Endodermal cell (in vitro differentiated cells): ENCODE data around the gene CRELD1. TPM values are rescaled to one million over a fixed set of nuclear protein-coding genes. Genes with fewer than 3 reads are reported as not detected.

Source experiments
- DNase-seq: peaks from one replicate; pipeline ENCODE4 v3.0.0-alpha.2; 2017
- H3K27ac ChIP-seq: 2 replicates; pipeline ENCODE4 v1.5.1; 2013; ENCODE audit warnings: mild to moderate bottlenecking, low read depth, low read length, moderate library complexity
- H3K27me3 ChIP-seq: 2 replicates; pipeline ENCODE4 v1.6.1; 2013; ENCODE audit warnings: mild to moderate bottlenecking, low read length, moderate library complexity; ENCODE audit not compliant: insufficient read depth, control insufficient read depth, poor library complexity, severe bottlenecking
- H3K36me3 ChIP-seq: 2 replicates; pipeline ENCODE4 v1.7.0; 2013; ENCODE audit warnings: mild to moderate bottlenecking, low read length, moderate library complexity; ENCODE audit not compliant: control insufficient read depth, insufficient read depth
- H3K4me1 ChIP-seq: one replicate; pipeline ENCODE4 v1.7.0; 2013; ENCODE audit warnings: low read length; ENCODE audit not compliant: control insufficient read depth, insufficient read depth
- H3K4me3 ChIP-seq: 2 replicates; pipeline ENCODE4 v1.5.1; 2013; ENCODE audit warnings: mild to moderate bottlenecking, low read length, moderate library complexity
- H3K9ac ChIP-seq: 2 replicates; pipeline ENCODE4 v1.6.1; 2013; ENCODE audit warnings: mild to moderate bottlenecking, low read length, moderate library complexity; ENCODE audit not compliant: poor library complexity, severe bottlenecking; ENCODE audit errors: extremely low read depth
- H3K9me3 ChIP-seq: 2 replicates; pipeline ENCODE4 v1.6.1; 2013; ENCODE audit warnings: mild to moderate bottlenecking, low read length, moderate library complexity; ENCODE audit not compliant: control insufficient read depth
- H3K27ac Mint-ChIP-seq: 2 replicates; pipeline ENCODE4 v1.8.0; 2020; ENCODE audit warnings: mixed read lengths
- H3K27me3 Mint-ChIP-seq: 2 replicates; pipeline ENCODE4 v1.8.0; 2021; ENCODE audit warnings: mild to moderate bottlenecking, mixed read lengths; ENCODE audit not compliant: insufficient read depth
- H3K36me3 Mint-ChIP-seq: 2 replicates; pipeline ENCODE4 v1.8.0; 2020; ENCODE audit warnings: low read depth, mixed read lengths
- H3K4me1 Mint-ChIP-seq: 2 replicates; pipeline ENCODE4 v1.8.0; 2020; ENCODE audit warnings: mixed read lengths
- H3K4me3 Mint-ChIP-seq: 2 replicates; pipeline ENCODE4 v1.8.0; 2020; ENCODE audit warnings: mild to moderate bottlenecking, moderate library complexity, mixed read lengths
- H3K9me3 Mint-ChIP-seq: 2 replicates; pipeline ENCODE4 v1.8.0; 2020; ENCODE audit warnings: mild to moderate bottlenecking, mixed read lengths
- WGBS, 2 experiments: methylation state at CpG; one replicate each; pipeline versions ENCODE4 v1.1.5 to v1.1.7; 2013; ENCODE audit warnings: missing lambda C conversion rate in 2 of 2, mixed read lengths in 1 of 2; ENCODE audit not compliant: insufficient coverage in 1 of 2, insufficient read length in 1 of 2; 5-methylcytosine and 5-hydroxymethylcytosine counted together
- long read RNA-seq, 4 experiments: library from polyadenylated mRNA in 2 of 4; library from RNA in 1 of 4; library from capped mRNA in 1 of 4; stranded (forward) in 3 of 4; unstranded in 1 of 4; transcript quantifications; one replicate each; pipeline ENCODE4 v2.0.0, GENCODE V29; 2020 to 2021; ENCODE audit warnings: inconsistent platforms in 1 of 4
- polyA plus RNA-seq, 2 experiments: library from polyadenylated mRNA; stranded (reverse); fragments of 50-300 nt; gene quantifications; one replicate each; pipeline ENCODE4 v1.2.3, GENCODE V29; 2013
- total RNA-seq, 2 donors: library from RNA; stranded (reverse); fragmentation: NEBNext Ultra II Directional in 1 of 2; extraction: Animal tissue kit (Norgen Biotek cat#: 25700) in 1 of 2; gene quantifications; 2 replicates in 1 of 2; 3 replicates in 1 of 2; pipeline ENCODE4 v1.2.1, GENCODE V29; 2021
- TF ChIP-seq, protein P1 (sequence below): fragments of 200-600 bp; sonication (generic); conservative IDR thresholded peaks from 2 replicates; pipeline ENCODE4 v1.5.0; 2021; ENCODE audit warnings: antibody characterized with exemption, mild to moderate bottlenecking

CRELD1 gene, protein sequence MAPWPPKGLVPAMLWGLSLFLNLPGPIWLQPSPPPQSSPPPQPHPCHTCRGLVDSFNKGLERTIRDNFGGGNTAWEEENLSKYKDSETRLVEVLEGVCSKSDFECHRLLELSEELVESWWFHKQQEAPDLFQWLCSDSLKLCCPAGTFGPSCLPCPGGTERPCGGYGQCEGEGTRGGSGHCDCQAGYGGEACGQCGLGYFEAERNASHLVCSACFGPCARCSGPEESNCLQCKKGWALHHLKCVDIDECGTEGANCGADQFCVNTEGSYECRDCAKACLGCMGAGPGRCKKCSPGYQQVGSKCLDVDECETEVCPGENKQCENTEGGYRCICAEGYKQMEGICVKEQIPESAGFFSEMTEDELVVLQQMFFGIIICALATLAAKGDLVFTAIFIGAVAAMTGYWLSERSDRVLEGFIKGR
- 10 to 100 TPM; 35.7 to 43.2 TPM for total RNA-seq
- polyA plus RNA-seq (2013, experiment 1 of 2), result 36.2 TPM
- polyA plus RNA-seq (2013, experiment 2 of 2), result 33.2 TPM
- long read RNA-seq, experiment 1, partial matches to known transcripts, result 8 of 15 reads
- long read RNA-seq, experiment 1, other reads (novel, unspliced or antisense), result 6 of 15 reads
- long read RNA-seq, experiment 2, transcript CRELD1-203 (11 exons, 1,728 nt), result minor isoform, 13 of 77 reads
- long read RNA-seq, experiment 2, transcript CRELD1-201 (12 exons, 1,994 nt), result minor isoform, 7 of 77 reads
- long read RNA-seq, experiment 2, transcript CRELD1-206 (11 exons, 1,778 nt), result major isoform, 21 of 77 reads
- long read RNA-seq, experiment 2, transcript CRELD1-202 (10 exons, 2,696 nt), result minor isoform, 7 of 77 reads
- long read RNA-seq, experiment 2, partial matches to known transcripts, result 9 of 77 reads
- long read RNA-seq, experiment 2, other reads (novel, unspliced or antisense), result 20 of 77 reads
- long read RNA-seq, experiment 3, transcript CRELD1-201 (12 exons, 1,994 nt), result minor isoform, 15 of 255 reads
- long read RNA-seq, experiment 3, transcript CRELD1-206 (11 exons, 1,778 nt), result major isoform, 114 of 255 reads
- long read RNA-seq, experiment 3, transcript CRELD1-203 (11 exons, 1,728 nt), result minor isoform, 50 of 255 reads
- long read RNA-seq, experiment 3, transcript CRELD1-202 (10 exons, 2,696 nt), result minor isoform, 12 of 255 reads
- long read RNA-seq, experiment 3, partial matches to known transcripts, result 15 of 255 reads
- long read RNA-seq, experiment 3, other reads (novel, unspliced or antisense), result 47 of 255 reads
- long read RNA-seq, experiment 4, transcript CRELD1-203 (11 exons, 1,728 nt), result minor isoform, 15 of 54 reads
- long read RNA-seq, experiment 4, transcript CRELD1-206 (11 exons, 1,778 nt), result major isoform, 20 of 54 reads
- long read RNA-seq, experiment 4, partial matches to known transcripts, result 7 of 54 reads
- long read RNA-seq, experiment 4, other reads (novel, unspliced or antisense), result 9 of 54 reads

DNA sequence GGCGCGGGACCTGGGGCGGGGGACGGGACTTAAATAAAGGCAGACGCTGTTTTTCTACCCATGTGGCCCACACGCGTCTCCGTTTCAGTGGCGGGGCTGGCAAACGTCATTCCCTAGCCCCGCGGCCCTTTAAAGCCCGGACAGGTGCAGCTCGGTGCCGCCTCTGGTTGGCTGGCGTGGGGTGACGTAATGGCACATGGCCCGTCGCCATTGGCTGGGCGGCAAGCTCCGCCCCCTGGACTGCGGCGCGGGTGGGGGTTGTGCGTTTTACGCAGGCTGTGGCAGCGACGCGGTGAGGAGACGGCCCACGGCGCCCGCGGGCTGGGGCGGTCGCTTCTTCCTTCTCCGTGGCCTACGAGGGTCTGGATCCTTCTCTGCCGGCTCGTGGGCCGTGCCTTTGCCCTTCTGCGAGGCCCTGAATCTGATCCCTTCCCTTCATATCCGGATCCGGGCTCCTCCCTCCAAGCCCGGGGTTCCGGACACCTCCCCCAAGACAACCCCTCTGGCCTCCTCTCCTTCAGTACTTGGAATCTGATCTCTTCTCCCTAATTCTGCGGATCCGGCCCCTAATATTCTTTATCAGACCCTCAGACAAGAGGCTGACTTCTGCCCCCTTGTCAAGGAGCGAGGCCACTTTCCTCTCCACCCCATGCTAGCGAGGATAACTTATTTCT lies at the start of gene CRELD1:
CRELD1 (plus strand) TSS at position 274 of the 674 bp plus-strand sequence. CDS start 605 bp downstream, outside the sequence.
- H3K4me3 ChIP-seq, result peak within 1 kb of the TSS; percentile 93
- WGBS, 2 experiments, result 1 to 2% methylated on average over 35 to 50 of the region's 50 CpGs

DNA sequence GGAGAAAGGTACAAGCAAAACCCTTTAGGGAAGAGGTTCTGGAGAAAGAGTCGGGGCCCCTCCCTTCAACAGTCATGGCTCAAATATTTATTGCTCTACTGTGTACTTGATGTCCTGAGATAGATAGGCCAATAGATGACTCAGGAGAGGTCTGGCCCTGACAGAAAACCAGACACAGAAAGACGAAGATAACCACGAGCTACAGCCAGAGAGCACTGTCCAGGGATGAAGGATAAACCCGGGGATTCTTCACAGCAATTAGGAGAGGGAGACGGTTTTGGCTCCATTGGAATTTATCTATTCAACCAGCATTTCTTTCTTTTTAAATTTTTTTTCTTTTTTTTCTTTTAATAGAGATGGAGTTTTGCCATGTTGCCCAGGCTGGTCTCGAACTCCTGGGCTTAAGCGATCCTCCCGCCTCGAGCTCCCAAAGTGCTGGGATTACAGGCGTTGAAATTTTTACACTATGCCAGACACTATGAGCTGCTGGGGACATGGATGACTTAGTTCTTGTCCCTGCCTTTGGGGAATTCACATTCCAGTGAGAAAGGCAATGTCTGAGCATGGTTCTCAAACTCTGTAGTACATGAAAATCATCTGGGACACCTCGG lies 49.0 kb upstream of the CRELD1 start:
- 90 to 96% methylated on average over 10 to 11 of the region's 11 CpGs for WGBS, 2 experiments

More for the DNA sequence above, at the start of gene CRELD1:
- H3K36me3 Mint-ChIP-seq, result peaks cover 31% of the 10 kb centered on the region
- Histone ChIP-seq H3K9me3 (no peaks in the 10 kb centered on the region), H3K27ac (peak within 1 kb of the TSS; percentile 88), H3K9ac (peak within 1 kb of the TSS; percentile 85), H3K4me1 (no peaks in the 10 kb centered on the region), H3K36me3 (peaks cover 31% of the 10 kb centered on the region), H3K27me3 (no peaks in the 10 kb centered on the region)
- H3K9me3 Mint-ChIP-seq, result peaks cover 6% of the 10 kb centered on the region
- H3K4me3 Mint-ChIP-seq, result peak within 1 kb of the TSS; percentile 76
- peaks cover 13% of the 10 kb centered on the region for H3K4me1 Mint-ChIP-seq
- H3K27me3 Mint-ChIP-seq, result peaks cover 2% of the 10 kb centered on the region
- TF ChIP-seq, protein P1, sequence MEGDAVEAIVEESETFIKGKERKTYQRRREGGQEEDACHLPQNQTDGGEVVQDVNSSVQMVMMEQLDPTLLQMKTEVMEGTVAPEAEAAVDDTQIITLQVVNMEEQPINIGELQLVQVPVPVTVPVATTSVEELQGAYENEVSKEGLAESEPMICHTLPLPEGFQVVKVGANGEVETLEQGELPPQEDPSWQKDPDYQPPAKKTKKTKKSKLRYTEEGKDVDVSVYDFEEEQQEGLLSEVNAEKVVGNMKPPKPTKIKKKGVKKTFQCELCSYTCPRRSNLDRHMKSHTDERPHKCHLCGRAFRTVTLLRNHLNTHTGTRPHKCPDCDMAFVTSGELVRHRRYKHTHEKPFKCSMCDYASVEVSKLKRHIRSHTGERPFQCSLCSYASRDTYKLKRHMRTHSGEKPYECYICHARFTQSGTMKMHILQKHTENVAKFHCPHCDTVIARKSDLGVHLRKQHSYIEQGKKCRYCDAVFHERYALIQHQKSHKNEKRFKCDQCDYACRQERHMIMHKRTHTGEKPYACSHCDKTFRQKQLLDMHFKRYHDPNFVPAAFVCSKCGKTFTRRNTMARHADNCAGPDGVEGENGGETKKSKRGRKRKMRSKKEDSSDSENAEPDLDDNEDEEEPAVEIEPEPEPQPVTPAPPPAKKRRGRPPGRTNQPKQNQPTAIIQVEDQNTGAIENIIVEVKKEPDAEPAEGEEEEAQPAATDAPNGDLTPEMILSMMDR, result no peak
- peak; percentile 98 for DNase-seq
- peak within 1 kb of the TSS; percentile 92 for H3K27ac Mint-ChIP-seq

More for the DNA sequence above, 49.0 kb upstream of the CRELD1 start:
- Histone ChIP-seq H3K9me3 (no peaks in the 10 kb centered on the region), H3K27ac (no peak overlapping the region), H3K9ac (no peak overlapping the region), H3K4me1 (no peaks in the 10 kb centered on the region), H3K36me3 (no peaks in the 10 kb centered on the region), H3K27me3 (peaks cover 7% of the 10 kb centered on the region), H3K4me3 (no peak overlapping the region)
- Mint-ChIP-seq H3K4me1 (no peaks in the 10 kb centered on the region), H3K9me3 (no peaks in the 10 kb centered on the region), H3K27me3 (no peaks in the 10 kb centered on the region), H3K36me3 (no peaks in the 10 kb centered on the region), H3K4me3 (no peak overlapping the region), H3K27ac (peak overlapping the region; percentile 41)
- TF ChIP-seq, protein P1, result no peak
- no peak for DNase-seq
